Endodermal cell (in vitro differentiated cells): ENCODE data around the gene KTI12. TPM values are rescaled to one million over a fixed set of nuclear protein-coding genes. Genes with fewer than 3 reads are reported as not detected.
A peak's percentile ranks its signal among the peaks of the same experiment; 100 is the strongest.
"Not testable (repeated sequence)": the region's sequence is repeated elsewhere in the genome, so short reads cannot be mapped to it uniquely, and the experiment has no call there.

ENCODE experiments used
- DNase-seq: peaks from one replicate; pipeline ENCODE4 v3.0.0-alpha.2; 2017
- H3K27ac ChIP-seq: 2 replicates; pipeline ENCODE4 v1.5.1; 2013; ENCODE audit warnings: mild to moderate bottlenecking, low read depth, low read length, moderate library complexity
- H3K27me3 ChIP-seq: 2 replicates; pipeline ENCODE4 v1.6.1; 2013; ENCODE audit warnings: mild to moderate bottlenecking, low read length, moderate library complexity; ENCODE audit not compliant: insufficient read depth, control insufficient read depth, poor library complexity, severe bottlenecking
- H3K36me3 ChIP-seq: 2 replicates; pipeline ENCODE4 v1.7.0; 2013; ENCODE audit warnings: mild to moderate bottlenecking, low read length, moderate library complexity; ENCODE audit not compliant: control insufficient read depth, insufficient read depth
- H3K4me1 ChIP-seq: one replicate; pipeline ENCODE4 v1.7.0; 2013; ENCODE audit warnings: low read length; ENCODE audit not compliant: control insufficient read depth, insufficient read depth
- H3K4me3 ChIP-seq: 2 replicates; pipeline ENCODE4 v1.5.1; 2013; ENCODE audit warnings: mild to moderate bottlenecking, low read length, moderate library complexity
- H3K9ac ChIP-seq: 2 replicates; pipeline ENCODE4 v1.6.1; 2013; ENCODE audit warnings: mild to moderate bottlenecking, low read length, moderate library complexity; ENCODE audit not compliant: poor library complexity, severe bottlenecking; ENCODE audit errors: extremely low read depth
- H3K9me3 ChIP-seq: 2 replicates; pipeline ENCODE4 v1.6.1; 2013; ENCODE audit warnings: mild to moderate bottlenecking, low read length, moderate library complexity; ENCODE audit not compliant: control insufficient read depth
- H3K27ac Mint-ChIP-seq: 2 replicates; pipeline ENCODE4 v1.8.0; 2020; ENCODE audit warnings: mixed read lengths
- H3K27me3 Mint-ChIP-seq: 2 replicates; pipeline ENCODE4 v1.8.0; 2021; ENCODE audit warnings: mild to moderate bottlenecking, mixed read lengths; ENCODE audit not compliant: insufficient read depth
- H3K36me3 Mint-ChIP-seq: 2 replicates; pipeline ENCODE4 v1.8.0; 2020; ENCODE audit warnings: low read depth, mixed read lengths
- H3K4me1 Mint-ChIP-seq: 2 replicates; pipeline ENCODE4 v1.8.0; 2020; ENCODE audit warnings: mixed read lengths
- H3K4me3 Mint-ChIP-seq: 2 replicates; pipeline ENCODE4 v1.8.0; 2020; ENCODE audit warnings: mild to moderate bottlenecking, moderate library complexity, mixed read lengths
- H3K9me3 Mint-ChIP-seq: 2 replicates; pipeline ENCODE4 v1.8.0; 2020; ENCODE audit warnings: mild to moderate bottlenecking, mixed read lengths
- CTCF ChIP-seq: fragments of 200-600 bp; sonication (generic); conservative IDR thresholded peaks from 2 replicates; pipeline ENCODE4 v1.5.0; 2021; ENCODE audit warnings: antibody characterized with exemption, mild to moderate bottlenecking
- WGBS, 2 experiments: methylation state at CpG; one replicate each; pipeline versions ENCODE4 v1.1.5 to v1.1.7; 2013; ENCODE audit warnings: missing lambda C conversion rate in 2 of 2, mixed read lengths in 1 of 2; ENCODE audit not compliant: insufficient coverage in 1 of 2, insufficient read length in 1 of 2; 5-methylcytosine and 5-hydroxymethylcytosine counted together
- total RNA-seq, 2 donors: library from RNA; stranded (reverse); fragmentation: NEBNext Ultra II Directional in 1 of 2; extraction: Animal tissue kit (Norgen Biotek cat#: 25700) in 1 of 2; gene quantifications; 2 replicates in 1 of 2; 3 replicates in 1 of 2; pipeline ENCODE4 v1.2.1, GENCODE V29; 2021

KTI12 gene
- total RNA-seq, 2 donors from 2014 or later: 7.3 to 9.2 TPM

- Histone ChIP-seq H3K27me3 (no peaks in the 10 kb centered on the region), H3K4me3 (no peak overlapping the region), H3K9ac (no peak overlapping the region), H3K9me3 (no peaks in the 10 kb centered on the region), H3K27ac (no peak overlapping the region), H3K36me3 (peaks cover 43% of the 10 kb centered on the region), H3K4me1 (no peaks in the 10 kb centered on the region)
- WGBS, 2 experiments: 82 to 92% methylated on average over 2 of the region's 2 CpGs
- H3K36me3 Mint-ChIP-seq: peaks cover 52% of the 10 kb centered on the region
- no peak overlapping the region for H3K27ac Mint-ChIP-seq
- TF ChIP-seq CTCF: no peak
- no peaks in the 10 kb centered on the region for H3K9me3 Mint-ChIP-seq
- no peak overlapping the region for H3K4me3 Mint-ChIP-seq
- no peak for DNase-seq
- H3K4me1 Mint-ChIP-seq: peaks cover 26% of the 10 kb centered on the region
- H3K27me3 Mint-ChIP-seq: no peaks in the 10 kb centered on the region
Observed at GRCh38 chr1:52022133-52022532, 11.5 kb downstream of the KTI12 start.

GRCh38 chr1:52008071-52008809 lies 25.4 kb downstream of the KTI12 start:
- Mint-ChIP-seq H3K4me1 (peaks cover 32% of the 10 kb centered on the region), H3K4me3 (no peak overlapping the region), H3K27me3 (no peaks in the 10 kb centered on the region), H3K27ac (peak overlapping the region; percentile 93), H3K36me3 (no peaks in the 10 kb centered on the region), H3K9me3 (no peaks in the 10 kb centered on the region)
- TF ChIP-seq CTCF: no peak
- no peaks in the 10 kb centered on the region for H3K9me3 ChIP-seq
- no peaks in the 10 kb centered on the region for H3K27me3 ChIP-seq
- WGBS, 2 experiments: 93 to 97% methylated on average over 3 to 6 of the region's 7 CpGs
- H3K9ac ChIP-seq: no peak overlapping the region
- no peaks in the 10 kb centered on the region for H3K36me3 ChIP-seq
- H3K4me3 ChIP-seq: no peak overlapping the region
- H3K4me1 ChIP-seq: peaks cover 18% of the 10 kb centered on the region
- no peak overlapping the region for H3K27ac ChIP-seq
- DNase-seq: no peak

GRCh38 chr1:52007215-52008002 lies 26.2 kb downstream of the KTI12 start:
- no peak for DNase-seq
- Mint-ChIP-seq H3K27me3 (no peaks in the 10 kb centered on the region), H3K9me3 (no peaks in the 10 kb centered on the region), H3K4me3 (peak overlapping the region; percentile 34), H3K27ac (peak overlapping the region; percentile 93), H3K4me1 (peaks cover 32% of the 10 kb centered on the region), H3K36me3 (no peaks in the 10 kb centered on the region)
- Histone ChIP-seq H3K9ac (no peak overlapping the region), H3K27ac (no peak overlapping the region), H3K27me3 (no peaks in the 10 kb centered on the region), H3K4me1 (peaks cover 18% of the 10 kb centered on the region), H3K4me3 (no peak overlapping the region), H3K36me3 (no peaks in the 10 kb centered on the region), H3K9me3 (no peaks in the 10 kb centered on the region)
- TF ChIP-seq CTCF: no peak
- 81 to 91% methylated on average over 4 to 5 of the region's 5 CpGs for WGBS, 2 experiments

DNA sequence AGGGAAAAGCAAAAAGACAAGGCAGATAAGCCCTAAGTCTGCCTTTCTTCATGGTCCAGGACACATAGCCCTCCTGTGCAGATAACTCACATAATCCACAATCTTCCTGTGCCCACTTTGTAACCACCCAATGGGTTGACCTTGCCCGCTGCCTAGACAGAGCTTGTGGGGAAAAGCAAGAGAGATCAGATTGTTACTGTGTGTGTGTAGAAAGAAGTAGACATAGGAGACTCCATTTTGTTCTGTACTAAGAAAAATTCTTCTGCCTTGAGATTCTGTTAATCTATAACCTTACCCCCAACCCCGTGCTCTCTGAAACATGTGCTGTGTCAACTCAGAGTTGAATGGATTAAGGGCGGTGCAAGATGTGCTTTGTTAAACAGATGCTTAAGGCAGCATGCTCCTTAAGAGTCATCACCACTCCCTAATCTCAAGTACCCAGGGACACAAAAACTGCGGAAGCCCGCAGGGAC lies 27.5 kb downstream of the KTI12 start:
- not testable (repeated sequence) for H3K27me3 Mint-ChIP-seq, H3K27me3 ChIP-seq, H3K4me3 ChIP-seq, H3K9me3 Mint-ChIP-seq, H3K27ac ChIP-seq, H3K36me3 ChIP-seq, H3K36me3 Mint-ChIP-seq, H3K9me3 ChIP-seq
- 40% methylated on average over 3 of the region's 5 CpGs; no CpG with 5 or more reads in 1 of the 2 experiments for WGBS, 2 experiments
- Histone ChIP-seq H3K4me1 (peaks cover 13% of the 10 kb centered on the region), H3K9ac (peak overlapping the region; percentile 40)
- DNase-seq: peak; percentile 62
- H3K27ac Mint-ChIP-seq: peak overlapping the region; percentile 97
- peak overlapping the region; percentile 21 for H3K4me3 Mint-ChIP-seq
- peaks cover 23% of the 10 kb centered on the region for H3K4me1 Mint-ChIP-seq

DNA sequence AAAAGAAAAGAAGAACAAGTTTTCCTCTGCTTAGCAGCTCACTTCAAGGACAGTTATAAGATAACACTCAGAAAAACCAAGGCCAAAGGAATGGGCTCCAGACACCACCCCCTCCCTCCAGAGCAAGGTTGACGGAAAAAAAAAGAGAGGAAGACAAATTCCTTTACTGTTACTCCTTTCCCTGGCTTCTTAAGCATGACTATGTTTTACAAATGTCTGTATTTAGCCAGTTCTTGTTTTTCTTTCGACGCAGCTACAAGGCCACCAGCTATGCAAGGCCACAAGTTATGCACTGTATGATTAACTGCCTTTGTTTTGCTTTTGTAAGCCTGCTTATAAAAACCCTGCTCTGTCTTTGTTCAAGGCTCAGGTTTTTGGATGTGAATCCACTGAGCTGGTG lies 28.1 kb downstream of the KTI12 start:
- H3K4me3 Mint-ChIP-seq: peak overlapping the region; percentile 21
- not testable (repeated sequence) for H3K9me3 Mint-ChIP-seq, H3K9me3 ChIP-seq, H3K4me3 ChIP-seq, H3K36me3 Mint-ChIP-seq, H3K27me3 ChIP-seq, DNase-seq, H3K27me3 Mint-ChIP-seq, H3K36me3 ChIP-seq, H3K27ac ChIP-seq
- peaks cover 22% of the 10 kb centered on the region for H3K4me1 Mint-ChIP-seq
- peaks cover 11% of the 10 kb centered on the region for H3K4me1 ChIP-seq
- H3K27ac Mint-ChIP-seq: peak overlapping the region; percentile 97
- H3K9ac ChIP-seq: peak overlapping the region; percentile 40
- 51 to 52% methylated on average over 2 to 3 of the region's 3 CpGs for WGBS, 2 experiments
